Right hindlimb (tissue), 1 donor: ENCODE results near the gene CAPN10.

Experiments
- DNase-seq: peaks from one replicate; pipeline ENCODE4 v3.0.0-alpha.2; 2018

CAPN10 gene

DNA sequence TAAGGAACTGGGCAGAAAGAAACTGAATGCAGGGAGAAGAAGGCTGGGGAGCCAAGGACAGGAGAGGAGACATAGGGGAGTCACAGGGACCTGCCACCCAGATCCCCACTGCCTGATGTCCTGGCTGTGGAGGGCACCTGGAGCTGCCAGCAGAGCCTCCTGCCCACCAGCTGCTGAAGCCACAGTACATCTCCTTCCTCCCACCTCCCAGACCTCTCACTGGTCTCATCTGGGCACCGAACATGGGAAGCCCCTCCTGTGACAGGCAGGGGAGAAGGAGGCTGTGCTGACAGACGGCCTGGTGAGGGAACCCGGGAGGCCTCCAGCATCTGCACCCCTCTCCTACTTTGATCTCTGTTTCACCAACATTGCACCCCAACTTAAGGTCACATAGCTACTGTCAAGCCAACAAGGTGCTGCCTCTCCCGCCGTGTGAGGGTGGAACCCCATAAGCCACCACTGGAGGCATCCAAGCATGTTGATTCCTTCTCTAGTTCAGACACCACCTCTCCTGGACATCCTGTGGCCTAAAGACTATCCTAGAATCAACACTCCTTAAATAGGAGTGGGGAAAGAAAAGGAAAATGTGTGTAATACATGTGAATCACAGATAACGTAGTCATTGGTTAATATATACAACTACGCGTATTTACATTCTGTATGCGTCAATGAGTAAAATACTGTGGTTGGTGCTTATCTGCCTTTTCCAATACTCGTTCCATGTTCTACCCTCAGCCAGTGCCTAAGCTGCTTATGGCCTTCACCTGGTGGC, 21.8 kb upstream of the CAPN10 start:
- DNase-seq, result no peak

DNA sequence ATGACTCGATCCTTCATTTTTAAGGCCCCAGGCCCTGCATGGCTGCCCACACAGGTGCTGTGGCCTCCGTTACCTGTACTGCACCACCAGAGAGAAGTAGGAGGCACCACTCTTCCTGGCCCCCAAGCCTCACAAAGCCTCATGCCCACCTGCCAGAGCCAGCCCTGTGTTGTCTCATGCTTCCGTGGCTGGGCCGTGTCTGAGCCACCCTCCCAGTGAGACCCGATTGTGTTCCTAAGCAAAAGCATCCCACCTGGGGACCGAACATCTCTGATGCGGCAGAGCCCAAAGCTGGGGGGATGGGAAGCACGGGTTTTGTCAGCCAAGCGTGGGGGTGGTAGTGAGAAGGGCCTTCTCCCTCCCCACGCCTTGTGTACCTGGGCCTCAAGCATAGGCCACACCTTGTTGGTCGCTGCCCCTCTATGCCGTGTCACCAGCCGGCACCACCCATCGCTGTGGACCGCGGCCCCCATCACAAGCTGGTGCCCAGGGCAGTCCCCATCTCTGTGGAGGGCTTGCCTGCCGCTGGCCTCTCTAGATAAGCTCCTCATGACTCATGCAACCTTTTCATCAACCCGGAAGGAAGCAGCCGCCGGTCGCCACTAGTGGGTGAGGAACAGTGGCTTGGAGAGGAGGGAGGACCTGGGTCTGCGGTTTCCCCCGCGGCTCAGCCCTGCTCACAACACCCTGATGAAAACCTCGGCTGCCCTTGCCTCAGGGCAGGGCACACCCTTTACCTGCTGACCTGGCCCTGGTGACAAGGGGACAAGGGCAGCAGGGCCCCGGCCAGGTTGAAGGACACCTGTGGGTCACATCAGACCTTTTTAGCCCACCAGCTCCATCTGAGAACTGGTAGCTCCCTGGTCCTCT, 21.0 kb upstream of the CAPN10 start:
- peak; percentile 55 for DNase-seq

DNA sequence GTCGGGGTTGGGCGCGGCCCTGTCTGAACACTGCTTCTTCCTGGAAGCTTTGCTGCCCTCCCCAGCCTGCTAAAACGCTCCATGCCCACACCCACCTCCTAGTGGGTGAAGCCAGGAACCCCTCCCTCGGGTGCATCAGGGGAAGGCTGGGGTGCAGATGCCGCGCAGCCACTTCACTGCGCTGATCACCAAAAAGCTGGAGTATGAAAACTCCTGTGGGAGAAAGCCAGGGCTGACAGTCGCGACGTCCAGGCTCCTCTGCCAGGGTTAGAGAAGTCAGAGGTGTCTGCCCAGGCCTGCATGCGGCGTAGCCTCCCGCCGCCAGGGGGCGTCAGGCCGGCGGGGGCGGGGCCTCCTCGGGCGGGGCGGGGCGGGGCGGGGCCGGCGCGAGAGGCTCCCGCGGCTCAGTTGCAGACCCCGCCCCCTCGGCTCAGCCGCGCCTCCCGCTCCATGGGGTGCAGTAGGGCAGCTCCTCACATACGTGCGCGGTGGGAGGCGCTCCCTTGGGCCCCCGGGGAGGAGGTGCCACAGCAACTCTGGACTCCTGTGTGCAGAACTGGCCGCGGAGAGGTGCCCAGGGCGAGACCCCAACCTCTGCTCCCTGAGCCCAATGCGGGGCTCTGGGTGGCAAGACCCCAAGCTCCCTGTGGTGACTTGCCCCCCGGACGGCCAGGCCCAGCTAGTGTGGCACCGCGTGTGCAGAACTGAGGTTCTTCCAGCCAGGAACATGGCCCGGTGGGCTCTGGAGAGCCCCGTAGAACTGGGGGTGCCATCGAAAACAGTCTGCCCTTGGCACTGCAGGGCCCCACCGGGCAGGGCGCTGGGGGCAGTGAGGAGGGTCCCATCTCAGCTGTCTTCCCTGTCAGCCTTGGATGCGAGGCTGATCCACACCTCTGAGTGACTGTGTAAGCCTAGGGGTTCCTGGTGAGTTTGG, 20.1 kb upstream of the CAPN10 start:
- peak; percentile 86 for DNase-seq

DNA sequence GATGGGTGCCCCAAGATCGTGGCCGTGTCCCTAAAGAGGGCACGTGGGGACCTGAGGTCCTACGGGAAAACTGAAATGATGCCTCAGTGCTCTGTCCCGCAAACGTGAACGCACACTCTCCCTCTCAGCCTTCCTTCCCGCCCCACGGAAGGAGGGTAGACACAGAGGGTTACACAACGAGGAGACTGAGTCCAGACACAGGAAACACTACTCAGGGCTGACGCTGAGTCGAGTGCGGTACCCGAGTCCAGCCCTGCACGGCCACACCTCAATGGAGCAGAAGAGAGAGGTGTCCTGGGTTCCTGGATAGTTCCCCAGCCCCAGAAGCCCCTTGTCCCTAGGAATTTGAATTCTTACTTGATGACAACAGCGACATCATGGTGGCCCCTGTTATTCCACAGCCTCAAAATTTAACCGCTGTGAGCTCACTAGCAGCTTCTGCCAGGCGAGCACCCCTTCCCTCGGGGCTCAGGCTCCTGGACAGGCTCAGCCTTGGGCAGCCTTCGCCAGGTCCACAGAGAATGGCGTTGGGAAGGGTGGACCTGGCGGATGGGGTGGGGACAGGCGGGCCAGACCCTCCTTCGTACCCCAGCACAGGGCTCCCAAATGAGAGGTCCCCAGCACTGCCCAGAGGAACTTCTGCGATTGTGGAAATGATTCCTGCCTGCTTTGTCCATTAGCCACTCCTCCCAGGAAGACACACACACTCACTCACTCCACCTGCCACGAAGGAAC, 19.2 kb upstream of the CAPN10 start:
- DNase-seq, result peak; percentile 26

DNA sequence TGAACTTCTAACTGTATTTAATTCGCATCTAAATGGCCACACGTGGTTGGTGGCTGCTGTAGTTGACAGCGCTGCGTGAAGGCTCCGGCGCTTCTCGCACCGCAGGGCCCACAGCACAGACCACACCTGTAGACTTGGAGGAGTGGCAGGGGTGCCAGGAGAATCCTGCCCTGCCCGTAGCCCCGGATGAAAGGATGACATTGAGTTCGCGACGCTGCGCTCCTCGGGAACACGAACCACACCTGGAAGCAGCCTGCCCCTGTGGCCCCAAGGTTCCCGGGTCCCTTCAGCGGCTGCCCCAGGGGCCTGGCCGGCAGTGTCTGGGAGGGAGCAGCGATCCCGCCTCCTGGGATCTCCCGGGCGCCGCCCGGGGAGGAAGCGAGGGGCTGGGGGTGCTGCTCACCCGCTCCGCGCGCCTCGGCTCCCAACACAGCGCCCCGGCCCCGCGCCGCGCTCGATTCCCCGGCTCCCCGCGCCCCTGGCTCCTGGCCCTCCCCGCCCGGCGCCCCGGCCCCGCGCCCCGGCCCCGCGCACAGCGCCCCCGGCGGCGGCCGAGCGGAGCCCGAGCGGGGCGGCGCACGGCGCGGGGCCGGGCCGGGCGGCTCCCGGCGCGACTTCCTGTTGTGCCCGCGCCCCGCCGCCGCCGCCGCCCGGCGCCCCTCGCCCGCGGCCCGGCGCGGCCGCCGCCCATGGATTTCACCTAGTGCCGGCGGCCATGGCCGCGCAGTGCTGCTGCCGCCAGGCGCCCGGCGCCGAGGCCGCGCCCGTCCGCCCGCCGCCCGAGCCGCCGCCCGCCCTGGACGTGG, 18.5 kb upstream of the CAPN10 start, which contains the start of gene RNPEPL1:
RNPEPL1 (plus strand) TSS at position 613 of the 806 bp plus-strand sequence; CDS start at position 716, 103 bp downstream.
- DNase-seq, result peak; percentile 45

DNA sequence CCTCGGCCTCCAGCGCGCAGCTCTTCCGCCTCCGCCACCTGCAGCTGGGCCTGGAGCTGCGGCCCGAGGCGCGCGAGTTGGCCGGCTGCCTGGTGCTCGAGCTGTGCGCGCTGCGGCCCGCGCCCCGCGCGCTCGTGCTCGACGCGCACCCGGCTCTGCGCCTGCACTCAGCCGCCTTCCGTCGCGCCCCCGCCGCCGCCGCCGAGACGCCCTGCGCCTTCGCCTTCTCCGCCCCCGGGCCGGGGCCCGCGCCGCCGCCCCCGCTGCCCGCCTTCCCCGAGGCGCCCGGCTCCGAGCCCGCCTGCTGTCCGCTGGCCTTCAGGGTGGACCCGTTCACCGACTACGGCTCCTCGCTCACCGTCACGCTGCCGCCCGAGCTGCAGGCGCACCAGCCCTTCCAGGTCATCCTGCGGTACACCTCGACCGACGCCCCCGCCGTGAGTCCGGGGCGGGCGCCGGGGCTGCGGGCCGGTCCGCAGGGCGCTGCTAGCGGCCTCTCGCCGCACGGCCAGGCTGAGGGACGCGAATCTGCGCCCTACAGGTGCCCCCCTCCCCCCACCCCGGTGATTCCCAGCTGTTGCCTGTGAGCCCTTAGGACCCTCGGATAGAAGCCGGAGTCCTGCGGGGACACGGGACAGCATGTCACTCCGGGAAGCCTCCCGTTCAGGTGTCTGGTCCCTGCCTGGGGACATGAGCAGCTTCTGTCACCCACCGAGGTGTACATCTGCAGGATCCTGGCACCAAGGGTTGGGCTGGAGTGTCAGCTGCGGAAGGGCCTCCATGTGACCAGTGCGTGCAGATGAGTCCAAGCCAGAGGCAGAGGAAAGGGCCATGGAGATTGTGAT, 17.6 kb upstream of the CAPN10 start:
- peak; percentile 77 for DNase-seq

DNA sequence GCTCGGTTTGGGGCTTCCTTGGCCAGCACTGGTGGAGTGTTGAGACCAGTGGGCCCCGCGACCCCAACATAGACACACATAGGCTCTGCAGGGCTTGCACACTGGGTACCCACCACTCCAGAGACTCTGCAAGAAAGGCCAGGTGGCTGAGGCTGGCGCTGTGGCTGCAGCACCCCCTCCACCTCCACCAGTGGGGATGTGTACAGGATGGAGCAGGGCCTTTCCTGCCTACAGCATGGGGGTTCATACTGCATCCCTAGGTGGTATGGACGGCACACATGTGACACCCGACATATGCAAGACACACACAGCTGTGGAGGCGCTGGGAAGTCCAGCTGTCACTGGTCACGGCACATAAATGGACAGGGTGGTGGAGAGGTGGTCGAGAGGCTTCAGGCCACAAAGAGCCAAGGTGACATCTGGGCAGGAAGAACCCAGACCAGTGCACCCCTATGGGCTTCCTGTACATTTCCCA, 17.0 kb upstream of the CAPN10 start:
- DNase-seq, result no peak

DNA sequence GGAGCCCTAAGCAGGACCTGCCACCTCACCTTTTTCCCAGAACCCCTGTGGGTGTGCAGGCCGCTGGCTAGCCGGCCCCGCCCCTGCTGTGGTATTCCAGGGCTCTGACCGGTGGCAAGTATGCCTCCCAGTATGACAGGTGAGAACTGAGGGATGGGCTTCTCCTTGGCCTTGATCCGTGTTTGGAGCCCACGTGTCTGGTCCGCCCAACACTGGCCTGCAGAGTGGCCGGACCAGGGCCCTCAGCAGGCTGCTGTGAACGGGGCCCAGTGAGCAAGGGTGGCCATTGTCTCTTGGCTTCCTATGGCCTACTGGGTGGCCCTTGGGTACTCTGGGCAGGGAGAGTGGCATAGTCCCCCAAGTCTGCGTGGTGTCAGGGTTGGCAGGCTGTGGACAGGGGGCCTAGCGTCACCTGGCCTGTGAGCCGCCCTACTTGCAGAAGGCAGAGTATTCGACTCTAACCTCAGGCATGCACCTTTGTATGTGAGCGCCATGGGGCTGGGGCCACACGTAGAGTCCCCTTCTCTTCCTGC, 16.5 kb upstream of the CAPN10 start:
- no peak for DNase-seq

DNA sequence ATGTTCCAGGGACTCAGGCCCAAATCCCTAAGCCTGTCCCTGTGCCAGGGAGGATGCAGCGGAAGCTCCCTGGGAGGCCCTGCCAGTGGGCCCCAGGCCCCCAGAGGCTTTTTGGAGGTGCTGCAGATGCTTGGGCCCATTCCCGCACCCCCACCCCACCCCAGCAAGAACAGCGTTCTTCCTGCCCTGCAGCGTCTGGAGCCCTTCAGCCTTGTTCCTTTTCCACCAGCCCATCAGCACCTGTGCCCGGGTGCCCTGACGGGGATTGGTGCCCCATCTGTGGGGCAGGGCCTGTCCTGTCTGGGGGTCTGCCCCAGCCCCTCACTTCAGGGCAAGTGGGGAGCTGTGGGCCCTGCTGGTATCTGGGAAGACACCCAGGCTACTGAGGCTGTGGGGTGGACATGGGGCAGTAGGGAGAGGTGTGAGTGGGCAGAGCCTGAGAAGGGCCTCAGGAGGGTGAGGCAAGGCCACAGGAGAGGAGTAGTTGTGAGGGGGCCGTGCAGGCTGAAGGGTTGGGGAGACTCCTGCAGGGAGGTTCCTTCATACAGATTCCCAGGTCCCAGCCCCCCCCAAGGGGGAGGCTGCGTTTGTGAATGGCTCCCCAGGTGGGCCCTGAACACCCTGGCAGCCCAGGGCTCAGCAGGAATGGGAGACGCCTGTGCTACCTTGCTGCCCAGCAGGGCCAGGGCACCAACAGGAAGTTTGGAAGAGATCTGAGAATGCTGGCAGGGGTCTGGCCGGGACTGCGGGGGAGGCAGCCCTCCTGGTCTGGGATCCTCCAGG, 15.8 kb upstream of the CAPN10 start:
- no peak for DNase-seq

DNA sequence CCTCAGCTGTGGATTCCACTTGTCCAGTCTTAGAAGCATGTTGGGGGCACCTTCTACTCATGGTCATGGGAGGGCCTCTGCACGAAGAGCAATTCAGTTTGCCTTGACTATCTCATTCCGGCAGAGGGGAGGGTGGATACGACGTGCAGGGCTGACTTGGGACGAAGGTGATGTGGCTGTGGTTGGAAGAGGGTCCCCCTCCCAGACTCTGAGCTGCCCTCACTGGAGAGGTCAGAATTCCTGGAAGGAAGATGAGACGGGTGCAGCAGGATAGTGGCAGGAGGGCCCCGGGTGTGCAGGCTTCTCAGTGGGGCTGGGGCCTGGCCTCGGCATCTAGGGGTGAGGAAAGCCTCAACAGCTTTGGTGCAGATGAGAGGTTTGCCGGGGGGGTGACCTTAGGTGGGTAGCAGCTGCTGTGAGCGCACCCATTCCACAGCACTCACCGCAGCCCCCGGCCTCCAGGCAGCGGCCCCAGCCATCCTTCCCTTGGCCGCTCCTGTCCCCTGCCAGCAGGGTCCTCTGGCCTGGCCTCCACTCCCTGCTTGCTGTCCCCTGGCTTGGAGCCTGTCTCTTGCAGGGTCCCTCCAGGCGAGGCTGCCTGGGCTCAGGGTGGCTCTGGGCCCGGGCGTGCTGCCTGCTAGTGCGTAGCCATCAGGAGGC, 15.1 kb upstream of the CAPN10 start:
- DNase-seq, result no peak

DNA sequence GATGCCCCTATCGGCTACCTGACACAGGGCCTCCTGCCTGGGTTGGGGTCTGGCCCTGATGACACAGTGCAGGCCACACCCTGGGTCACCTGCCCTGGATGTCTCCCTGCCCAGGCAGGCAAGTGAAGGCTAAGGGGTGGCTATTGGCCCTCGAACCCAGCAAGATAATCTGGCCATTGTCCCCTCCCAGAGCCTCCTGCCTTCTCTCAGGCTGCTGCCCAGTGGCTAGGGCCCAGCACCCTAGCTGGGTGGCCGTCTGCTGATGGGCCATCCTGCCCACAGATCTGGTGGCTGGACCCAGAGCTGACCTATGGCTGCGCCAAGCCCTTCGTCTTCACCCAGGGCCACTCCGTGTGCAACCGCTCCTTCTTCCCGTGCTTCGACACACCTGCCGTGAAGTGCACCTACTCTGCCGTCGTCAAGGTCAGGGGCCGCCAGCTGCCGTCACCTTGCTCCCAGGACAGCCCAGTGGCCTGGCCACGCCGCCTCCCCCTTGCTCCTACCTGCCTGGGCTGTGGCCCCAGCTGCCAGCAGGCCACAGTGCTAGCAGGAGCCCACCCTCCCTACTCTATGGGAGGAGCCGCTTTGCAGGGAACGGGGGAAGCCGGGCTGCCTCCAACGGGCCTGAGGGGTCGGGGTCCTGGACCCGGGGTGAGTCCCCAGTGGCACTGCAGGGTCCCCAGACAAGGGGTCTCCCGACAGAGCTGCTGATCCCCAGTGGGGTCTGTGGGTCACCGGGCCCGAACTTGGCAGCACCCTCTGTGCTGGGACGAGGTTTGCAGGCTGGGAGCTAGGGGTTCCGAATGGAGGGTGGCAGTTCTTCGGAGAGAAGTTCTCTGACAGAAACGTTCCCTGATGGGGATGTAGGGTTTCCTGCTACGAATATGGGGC, 14.1 kb upstream of the CAPN10 start:
- DNase-seq, result no peak

DNA sequence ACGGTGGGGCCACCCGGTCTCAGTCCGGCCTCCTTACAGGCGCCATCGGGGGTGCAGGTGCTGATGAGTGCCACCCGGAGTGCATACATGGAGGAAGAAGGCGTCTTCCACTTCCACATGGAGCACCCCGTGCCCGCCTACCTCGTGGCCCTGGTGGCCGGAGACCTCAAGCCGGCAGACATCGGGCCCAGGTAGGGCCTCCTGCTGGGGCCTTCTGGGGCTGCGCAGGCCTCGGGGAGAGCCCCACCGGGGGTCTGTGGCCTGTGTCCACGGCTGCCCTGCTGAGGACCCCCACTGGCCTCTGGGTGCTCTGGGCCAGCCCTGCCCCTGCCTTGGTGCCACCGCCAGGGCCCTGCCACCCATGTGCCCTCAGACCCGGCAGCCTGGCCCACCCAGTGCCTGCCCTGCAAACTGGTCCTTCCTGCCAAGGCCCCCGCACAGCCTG, 13.4 kb upstream of the CAPN10 start:
- DNase-seq, result no peak

DNA sequence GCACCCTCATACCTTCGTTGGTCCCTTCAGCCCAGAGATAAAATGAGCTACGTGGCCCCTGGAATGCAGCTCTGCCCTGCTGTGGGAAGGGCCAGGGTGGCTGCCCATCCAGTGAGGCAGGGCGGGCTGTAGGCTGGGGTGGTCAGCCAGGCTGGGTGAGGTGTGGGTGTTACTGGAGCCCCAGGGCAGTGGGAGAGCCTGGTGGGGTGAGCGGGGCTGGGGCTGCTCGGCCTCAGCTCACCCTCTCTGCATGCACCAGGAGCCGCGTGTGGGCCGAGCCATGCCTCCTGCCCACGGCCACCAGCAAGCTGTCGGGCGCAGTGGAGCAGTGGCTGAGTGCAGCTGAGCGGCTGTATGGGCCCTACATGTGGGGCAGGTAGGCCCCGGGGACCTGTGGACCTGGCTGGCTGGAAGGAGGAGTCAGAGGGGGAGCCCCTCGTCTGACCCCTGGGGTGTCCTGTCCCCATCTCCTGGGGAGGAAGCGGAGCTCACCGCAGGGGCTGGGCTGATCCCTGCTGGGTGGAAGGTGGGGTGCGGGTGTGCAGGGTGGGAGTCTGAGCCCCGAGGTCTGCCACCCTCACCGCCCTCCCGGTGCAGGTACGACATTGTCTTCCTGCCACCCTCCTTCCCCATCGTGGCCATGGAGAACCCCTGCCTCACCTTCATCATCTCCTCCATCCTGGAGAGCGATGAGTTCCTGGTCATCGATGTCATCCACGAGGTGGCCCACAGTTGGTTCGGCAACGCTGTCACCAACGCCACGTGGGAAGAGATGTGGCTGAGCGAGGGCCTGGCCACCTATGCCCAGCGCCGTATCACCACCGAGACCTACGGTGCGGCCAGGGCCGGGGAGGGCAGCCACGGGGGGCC, 12.8 kb upstream of the CAPN10 start:
- DNase-seq, result no peak

DNA sequence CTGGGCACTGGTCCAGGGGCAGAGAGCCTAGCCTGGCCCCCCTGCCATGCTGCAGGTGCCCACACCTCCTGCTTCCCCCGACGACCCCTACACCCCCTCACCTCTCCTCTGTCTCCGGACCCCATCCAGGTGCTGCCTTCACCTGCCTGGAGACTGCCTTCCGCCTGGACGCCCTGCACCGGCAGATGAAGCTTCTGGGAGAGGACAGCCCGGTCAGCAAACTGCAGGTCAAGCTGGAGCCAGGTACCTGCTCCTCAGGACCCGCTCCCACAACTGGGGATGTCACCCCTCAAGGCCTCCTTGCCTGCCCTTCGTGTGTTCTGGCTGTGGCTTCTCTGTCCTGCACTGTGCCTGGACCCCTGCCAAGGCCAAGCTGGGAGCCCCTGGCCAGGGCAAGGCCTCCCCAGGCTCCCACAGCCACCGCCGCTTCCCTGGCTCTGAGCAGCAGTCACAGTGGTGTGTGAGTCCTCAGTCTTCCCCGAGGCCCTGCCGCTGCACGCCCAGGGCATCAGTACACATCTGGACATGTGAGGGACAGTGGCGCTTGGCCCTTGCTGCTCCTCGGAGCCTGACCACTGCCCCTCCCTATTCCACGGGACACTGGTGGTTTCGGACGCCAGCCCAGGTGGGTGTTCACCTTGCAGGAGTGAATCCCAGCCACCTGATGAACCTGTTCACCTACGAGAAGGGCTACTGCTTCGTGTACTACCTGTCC, 12.0 kb upstream of the CAPN10 start:
- DNase-seq, result no peak
